HEK293 (cell line): ENCODE results near the gene AADAT.

Experiments
- CTCF ChIP-seq: fragments of 450-650 bp; formaldehyde crosslinking; IDR thresholded peaks from 2 replicates; pipeline ENCODE4 v1.5.1; 2016; ENCODE audit warnings: missing biosample characterization, missing genetic modification characterization
- GLI4 ChIP-seq: fragments of 450-650 bp; formaldehyde crosslinking; IDR thresholded peaks from 2 replicates; pipeline ENCODE4 v1.5.1; 2016; ENCODE audit warnings: missing biosample characterization, missing genetic modification characterization
- KLF1 ChIP-seq: fragments of 450-650 bp; formaldehyde crosslinking; IDR thresholded peaks from 2 replicates; pipeline ENCODE4 v1.5.1; 2016; ENCODE audit warnings: missing biosample characterization, missing genetic modification characterization
- ZSCAN30 ChIP-seq: fragments of 450-650 bp; IDR thresholded peaks from 2 replicates; pipeline ENCODE4 v1.5.1; 2018; ENCODE audit warnings: missing biosample characterization, mild to moderate bottlenecking, missing genetic modification characterization, moderate library complexity
- TF ChIP-seq, protein P1 (sequence below): fragments of 450-650 bp; formaldehyde crosslinking; optimal IDR thresholded peaks from 2 replicates; pipeline ENCODE3; 2016; ENCODE audit warnings: missing biosample characterization, mild to moderate bottlenecking, missing genetic modification characterization

- peak; percentile 51 for TF ChIP-seq CTCF (tag by site-specific recombination)
- no peak for TF ChIP-seq KLF1 (tag by site-specific recombination)
- TF ChIP-seq, protein P1, sequence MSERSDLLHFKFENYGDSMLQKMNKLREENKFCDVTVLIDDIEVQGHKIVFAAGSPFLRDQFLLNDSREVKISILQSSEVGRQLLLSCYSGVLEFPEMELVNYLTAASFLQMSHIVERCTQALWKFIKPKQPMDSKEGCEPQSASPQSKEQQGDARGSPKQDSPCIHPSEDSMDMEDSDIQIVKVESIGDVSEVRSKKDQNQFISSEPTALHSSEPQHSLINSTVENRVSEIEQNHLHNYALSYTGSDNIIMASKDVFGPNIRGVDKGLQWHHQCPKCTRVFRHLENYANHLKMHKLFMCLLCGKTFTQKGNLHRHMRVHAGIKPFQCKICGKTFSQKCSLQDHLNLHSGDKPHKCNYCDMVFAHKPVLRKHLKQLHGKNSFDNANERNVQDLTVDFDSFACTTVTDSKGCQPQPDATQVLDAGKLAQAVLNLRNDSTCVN (tag by site-specific recombination), result no peak
- TF ChIP-seq ZSCAN30 (tag by site-specific recombination), result no peak
- TF ChIP-seq GLI4 (tag by site-specific recombination), result no peak
Observed at GRCh38 chr4:170089274-170089667, 485 bp downstream of the AADAT start.
